Stimulated activated CD4-positive, alpha-beta T cell treated with anti-CD3 and anti-CD28 coated beads, Interleukin-12 subunit alpha, Interleukin-12 subunit beta, amount 100 ng/mL, for 24 hours (primary cell): ENCODE results near the gene REXO1.

Experiments
- DNase-seq, 2 experiments: peaks; one replicate each; pipeline ENCODE4 v3.0.0-alpha.2; 2020; ENCODE audit warnings: low read depth in 2 of 2

REXO1 gene

GRCh38 chr19:1860821-1861598 is 12.7 kb upstream of the REXO1 start:
- DNase-seq, result no peak

GRCh38 chr19:1860042-1860775 is 11.9 kb upstream of the REXO1 start:
- DNase-seq, result no peak

GRCh38 chr19:1859331-1859781 is 11.1 kb upstream of the REXO1 start:
- DNase-seq, result no peak

- DNase-seq, result no peak
Measured at GRCh38 chr19:1858412-1859081, 10.3 kb upstream of the REXO1 start.

- no peak for DNase-seq
Measured at GRCh38 chr19:1857648-1858326, 9.5 kb upstream of the REXO1 start.

GRCh38 chr19:1856698-1857603 is 8.7 kb upstream of the REXO1 start:
- DNase-seq, result no peak

- no peak for DNase-seq
Measured at GRCh38 chr19:1856345-1856697, 8.0 kb upstream of the REXO1 start.

- no peak for DNase-seq
Measured at GRCh38 chr19:1855828-1856255, 7.6 kb upstream of the REXO1 start.

- DNase-seq, result peak; percentile 50 to 84
Measured at GRCh38 chr19:1855040-1855827, 7.0 kb upstream of the REXO1 start.

GRCh38 chr19:1854542-1855039 is 6.3 kb upstream of the REXO1 start:
- DNase-seq, result no peak

- DNase-seq, result no peak
Measured at GRCh38 chr19:1854039-1854541, 5.8 kb upstream of the REXO1 start.

- DNase-seq, result peak; percentile 60 to 78
Measured at GRCh38 chr19:1853295-1854038, 5.2 kb upstream of the REXO1 start.

- no peak for DNase-seq
Measured at GRCh38 chr19:1852581-1853128, 4.4 kb upstream of the REXO1 start.

- DNase-seq, result no peak
Measured at GRCh38 chr19:1851654-1852580, 3.6 kb upstream of the REXO1 start.

- DNase-seq, result no peak
Measured at GRCh38 chr19:1850809-1851653, 2.7 kb upstream of the REXO1 start.

- no peak for DNase-seq
Measured at GRCh38 chr19:1849886-1850398, 1.7 kb upstream of the REXO1 start.

- no peak for DNase-seq
Measured at GRCh38 chr19:1849132-1849474, 820 bp upstream of the REXO1 start.
